MM.1S (cell line): Measurements from ENCODE around the gene PHF24.

Experiments
- CTCF ChIP-seq: fragments of 300-600 bp; sonication (generic); IDR thresholded peaks from 2 replicates; pipeline ENCODE4 v1.5.1; 2016; ENCODE audit warnings: antibody characterized with exemption, low read length, mixed read lengths
- EZH2 ChIP-seq: fragments of 300-600 bp; sonication (generic); optimal IDR thresholded peaks from 2 replicates; pipeline ENCODE3; 2017; ENCODE audit warnings: low read depth, mild to moderate bottlenecking, antibody characterized with exemption, low read length, mixed read lengths
- EZH2phosphoT487 ChIP-seq: fragments of 300-600 bp; sonication (generic); IDR thresholded peaks from 2 replicates; pipeline ENCODE4 v1.6.1; 2018; ENCODE audit warnings: antibody characterized with exemption, low read length

GRCh38 chr9:34989946-34990635 is 32.0 kb downstream of the PHF24 start:
- TF ChIP-seq CTCF = no peak
- no peak for TF ChIP-seq EZH2
- TF ChIP-seq EZH2phosphoT487 = no peak
